H1 (cell line): Measurements from ENCODE around the gene MACROD2.
"Not testable (repeated sequence)": the region's sequence is repeated elsewhere in the genome, so short reads cannot be mapped to it uniquely, and the experiment has no call there.

Experiments
- JUND ChIP-seq: IDR thresholded peaks from 2 replicates; pipeline ENCODE4 v1.6.1; 2011; ENCODE audit warnings: mild to moderate bottlenecking, improper control_type of control experiment, low read length
- POLR2AphosphoS5 ChIP-seq: IDR thresholded peaks from 2 replicates; pipeline ENCODE4 v1.6.1; 2011; ENCODE audit warnings: low read depth, low read length

DNA sequence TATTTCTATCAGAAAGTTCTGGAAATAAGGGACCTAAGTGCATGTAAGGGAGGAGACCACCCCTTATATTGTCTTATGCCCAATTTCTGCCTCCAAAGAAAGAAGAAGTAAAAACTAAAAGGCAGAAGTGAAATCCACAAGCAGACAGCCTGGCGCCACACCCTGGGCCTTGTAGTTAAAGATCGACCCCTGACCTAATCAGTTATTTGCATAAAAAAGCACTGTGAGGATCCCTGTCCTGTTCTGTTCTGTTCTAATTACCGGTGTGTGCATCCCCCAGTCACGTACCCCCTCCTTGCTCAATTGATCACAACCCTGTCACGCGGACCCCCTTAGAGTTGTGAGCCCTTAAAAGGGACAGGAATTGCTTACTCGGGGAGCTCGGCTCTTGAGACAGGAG lies 1812.5 kb downstream of the MACROD2 start:
- TF ChIP-seq POLR2AphosphoS5, JUND: not testable (repeated sequence)
